ENCODE results near the gene WDR7. TPM values are rescaled to one million over a fixed set of nuclear protein-coding genes. Genes with fewer than 3 reads are reported as not detected.

WDR7 gene
- total and polyA plus RNA-seq, 5 donors, result 7.4 to 32.2 (median 26.7) TPM

DNA sequence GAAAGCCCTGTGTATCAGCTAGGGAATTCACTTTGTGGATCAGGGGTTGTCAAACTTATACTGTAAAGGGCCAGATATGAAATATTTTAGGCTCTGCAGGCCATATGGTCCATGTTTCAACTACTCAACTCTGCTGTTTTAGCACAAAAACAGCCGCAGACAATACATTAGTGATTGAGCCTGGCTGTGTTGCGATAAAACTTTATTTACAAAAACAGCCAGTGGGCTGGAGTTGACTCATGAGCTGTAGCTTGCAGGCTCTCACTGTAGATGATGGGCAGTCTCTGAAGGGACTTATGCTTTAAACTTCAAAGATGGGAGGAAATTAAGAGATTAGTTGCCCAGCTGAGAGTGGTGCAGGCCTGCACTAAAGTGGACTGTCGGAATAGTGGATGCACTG lies 33.1 kb downstream of the WDR7 start:
- Histone ChIP-seq H3K4me3 (ENCODE audit: low read length) (no peak overlapping the region), H3K4me1 (ENCODE audit: control insufficient read depth, insufficient read depth, low read length) (no peaks in the 10 kb centered on the region), H3K27ac (ENCODE audit: low read length) (no peak overlapping the region), H3K9me3 (ENCODE audit: control insufficient read depth, low read length) (no peaks in the 10 kb centered on the region), H3K27me3 (ENCODE audit: control insufficient read depth, insufficient read depth) (no peaks in the 10 kb centered on the region)
- intact Hi-C loops (cut with DNase I), result no loop called here
- DNase-seq (no peak), ATAC-seq (no peak)
- 99% methylated on average over 3 of the region's 3 CpGs for WGBS

- intact Hi-C loops (cut with DNase I), result no loop called here
- no peak for ATAC-seq
These were observed 40.4 kb downstream of the WDR7 start for GRCh38 chr18:56691530-56691929.

DNA sequence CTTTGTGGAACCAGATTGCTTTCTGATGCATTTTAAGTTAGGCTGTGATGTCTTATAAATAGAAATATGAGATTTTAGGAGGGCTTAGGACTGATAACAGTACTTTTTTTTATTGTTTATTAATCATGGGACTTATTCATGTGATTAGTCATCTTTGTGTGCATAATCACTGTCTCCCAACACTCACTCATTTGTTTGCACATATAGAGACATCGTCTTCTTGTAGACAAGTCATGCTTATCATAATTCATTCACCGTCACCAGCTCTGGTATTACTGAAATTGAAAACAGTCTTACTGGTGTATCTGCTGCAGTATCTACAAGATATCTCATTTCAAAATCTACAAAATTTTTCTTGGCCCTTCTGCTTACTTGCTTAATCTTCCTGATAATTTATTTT lies 45.8 kb downstream of the WDR7 start:
- WGBS, result 87% methylated on average over 2 of the region's 2 CpGs
- ATAC-seq (no peak), DNase-seq (no peak)
- Histone ChIP-seq H3K4me3 (ENCODE audit: low read length) (no peak overlapping the region), H3K4me1 (ENCODE audit: control insufficient read depth, insufficient read depth, low read length) (no peaks in the 10 kb centered on the region), H3K27me3 (ENCODE audit: control insufficient read depth, insufficient read depth) (no peaks in the 10 kb centered on the region), H3K27ac (ENCODE audit: low read length) (no peak overlapping the region), H3K9me3 (ENCODE audit: control insufficient read depth, low read length) (no peaks in the 10 kb centered on the region)
- intact Hi-C loops (cut with DNase I), result no loop called here

More at GRCh38 chr18:56691530-56691929, 40.4 kb downstream of the WDR7 start:
- no peak for DNase-seq
- Histone ChIP-seq H3K4me3 (ENCODE audit: low read length) (no peak overlapping the region), H3K4me1 (ENCODE audit: control insufficient read depth, insufficient read depth, low read length) (no peaks in the 10 kb centered on the region), H3K9me3 (ENCODE audit: control insufficient read depth, low read length) (no peaks in the 10 kb centered on the region), H3K27me3 (ENCODE audit: control insufficient read depth, insufficient read depth) (no peaks in the 10 kb centered on the region), H3K27ac (ENCODE audit: low read length) (no peak overlapping the region)
- 95% methylated on average over 2 of the region's 2 CpGs for WGBS

- ATAC-seq (no peak), DNase-seq (no peak)
- intact Hi-C loops (cut with DNase I), result loop anchor here in 1 of 4 donors (10.0 kb wide), 1 partner anchor 732 kb away; the partner anchor contains the start of gene ONECUT2
- 49% methylated on average over 5 of the region's 5 CpGs for WGBS
- Histone ChIP-seq H3K27ac (ENCODE audit: low read length) (no peak overlapping the region), H3K4me3 (ENCODE audit: low read length) (no peak overlapping the region), H3K9me3 (ENCODE audit: control insufficient read depth, low read length) (no peaks in the 10 kb centered on the region), H3K4me1 (ENCODE audit: control insufficient read depth, insufficient read depth, low read length) (no peaks in the 10 kb centered on the region), H3K27me3 (ENCODE audit: control insufficient read depth, insufficient read depth) (no peaks in the 10 kb centered on the region)
These were observed 51.8 kb downstream of the WDR7 start for GRCh38 chr18:56702946-56703345.

GRCh38 chr18:56709463-56709862 lies 58.3 kb downstream of the WDR7 start:
- H3K27ac ChIP-seq (ENCODE audit: low read length), result no peak overlapping the region
- intact Hi-C loops (cut with DNase I), result loop anchor here in 1 of 4 donors (10.0 kb wide), 1 partner anchor 725 kb away; the partner anchor contains the start of gene ONECUT2
- H3K9me3 ChIP-seq (ENCODE audit: control insufficient read depth, low read length), result no peaks in the 10 kb centered on the region
- no peaks in the 10 kb centered on the region for H3K4me1 ChIP-seq (ENCODE audit: control insufficient read depth, insufficient read depth, low read length)
- WGBS, result 61% methylated on average over 2 of the region's 2 CpGs
- H3K27me3 ChIP-seq (ENCODE audit: control insufficient read depth, insufficient read depth), result no peaks in the 10 kb centered on the region
- DNase-seq (no peak), ATAC-seq (no peak)
- H3K4me3 ChIP-seq (ENCODE audit: low read length), result no peak overlapping the region

DNA sequence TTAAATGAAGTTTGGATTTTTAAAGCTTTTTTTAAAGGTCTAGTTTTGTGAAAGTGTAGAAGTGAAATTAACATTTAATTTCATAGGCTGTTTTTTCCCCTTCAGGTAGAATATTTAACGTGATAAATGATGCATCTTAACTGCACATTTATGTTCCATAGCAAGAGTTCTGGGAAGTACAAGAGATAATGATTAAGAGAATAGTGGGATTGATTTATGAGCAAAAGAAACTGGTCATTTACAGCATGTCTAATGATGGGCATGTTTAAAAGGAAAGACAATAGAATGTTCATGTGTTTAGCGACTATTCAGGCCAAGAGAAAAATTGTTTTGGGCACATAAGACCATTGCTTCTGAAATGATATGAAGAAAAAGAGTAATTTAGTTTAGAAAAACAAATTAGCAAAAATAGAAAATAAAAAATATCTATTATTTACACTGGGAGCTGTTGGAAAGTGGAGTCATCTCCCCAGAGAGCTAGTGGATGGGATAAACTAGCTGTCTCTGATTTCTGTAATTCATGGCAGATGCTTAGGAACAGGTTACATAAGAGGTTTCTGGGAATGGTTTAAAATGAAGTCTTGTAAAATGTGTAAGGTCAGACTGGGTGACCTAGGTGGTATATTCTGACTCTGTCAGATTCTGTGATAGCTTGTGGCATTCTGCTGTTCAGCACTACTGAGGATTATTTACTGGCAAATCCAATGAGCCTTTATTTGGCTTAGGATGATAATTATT lies 60.7 kb downstream of the WDR7 start:
- 86% methylated on average over 2 of the region's 2 CpGs for WGBS
- Histone ChIP-seq H3K4me3 (ENCODE audit: low read length) (no peak overlapping the region), H3K4me1 (ENCODE audit: control insufficient read depth, insufficient read depth, low read length) (no peaks in the 10 kb centered on the region), H3K27ac (ENCODE audit: low read length) (no peak overlapping the region), H3K27me3 (ENCODE audit: control insufficient read depth, insufficient read depth) (no peaks in the 10 kb centered on the region), H3K9me3 (ENCODE audit: control insufficient read depth, low read length) (no peaks in the 10 kb centered on the region)
- intact Hi-C loops (cut with DNase I), result no loop called here
- no peak for ATAC-seq
- DNase-seq, result no peak

GRCh38 chr18:56712761-56713160 lies 61.6 kb downstream of the WDR7 start:
- H3K4me1 ChIP-seq (ENCODE audit: control insufficient read depth, insufficient read depth, low read length), result no peaks in the 10 kb centered on the region
- DNase-seq, result no peak
- H3K27me3 ChIP-seq (ENCODE audit: control insufficient read depth, insufficient read depth), result no peaks in the 10 kb centered on the region
- ATAC-seq, result no peak
- H3K9me3 ChIP-seq (ENCODE audit: control insufficient read depth, low read length), result no peaks in the 10 kb centered on the region
- no peak overlapping the region for H3K27ac ChIP-seq (ENCODE audit: low read length)
- 100% methylated on average over 3 of the region's 3 CpGs for WGBS
- no peak overlapping the region for H3K4me3 ChIP-seq (ENCODE audit: low read length)
- intact Hi-C loops (cut with DNase I), result no loop called here

GRCh38 chr18:56715121-56715520 lies 64.0 kb downstream of the WDR7 start:
- Histone ChIP-seq H3K9me3 (ENCODE audit: control insufficient read depth, low read length) (no peaks in the 10 kb centered on the region), H3K4me1 (ENCODE audit: control insufficient read depth, insufficient read depth, low read length) (no peaks in the 10 kb centered on the region), H3K27ac (ENCODE audit: low read length) (no peak overlapping the region), H3K4me3 (ENCODE audit: low read length) (no peak overlapping the region), H3K27me3 (ENCODE audit: control insufficient read depth, insufficient read depth) (no peaks in the 10 kb centered on the region)
- ATAC-seq (no peak), DNase-seq (no peak)
- intact Hi-C loops (cut with DNase I), result no loop called here
- 87% methylated on average over 5 of the region's 5 CpGs for WGBS

DNA sequence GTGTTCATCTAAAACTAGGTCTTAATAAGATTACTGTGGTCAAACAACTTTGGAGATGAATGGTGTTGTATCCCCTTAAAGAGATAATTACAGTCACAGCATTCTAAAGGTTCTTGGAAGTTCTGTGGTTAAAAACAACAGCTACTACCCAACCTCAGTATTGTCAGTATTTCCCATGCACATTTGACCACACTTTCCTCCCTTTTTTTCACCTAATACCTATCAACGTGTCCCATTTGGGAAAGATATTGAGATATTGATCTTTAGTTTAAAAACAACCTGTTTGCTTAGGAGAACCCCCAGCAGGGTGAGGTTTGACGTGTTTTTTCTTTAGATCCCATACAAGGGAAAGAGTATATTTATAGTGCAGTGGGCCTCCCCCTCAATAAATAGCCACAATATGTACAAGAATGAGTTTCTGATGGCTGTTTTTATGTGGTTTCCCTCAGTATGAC lies 65.6 kb downstream of the WDR7 start:
- Histone ChIP-seq H3K27me3 (ENCODE audit: control insufficient read depth, insufficient read depth) (no peaks in the 10 kb centered on the region), H3K4me1 (ENCODE audit: control insufficient read depth, insufficient read depth, low read length) (no peaks in the 10 kb centered on the region), H3K27ac (ENCODE audit: low read length) (no peak overlapping the region), H3K9me3 (ENCODE audit: control insufficient read depth, low read length) (no peaks in the 10 kb centered on the region), H3K4me3 (ENCODE audit: low read length) (no peak overlapping the region)
- intact Hi-C loops (cut with DNase I), result no loop called here
- WGBS, result 76% methylated on average over 2 of the region's 2 CpGs
- DNase-seq (no peak), ATAC-seq (no peak)

DNA sequence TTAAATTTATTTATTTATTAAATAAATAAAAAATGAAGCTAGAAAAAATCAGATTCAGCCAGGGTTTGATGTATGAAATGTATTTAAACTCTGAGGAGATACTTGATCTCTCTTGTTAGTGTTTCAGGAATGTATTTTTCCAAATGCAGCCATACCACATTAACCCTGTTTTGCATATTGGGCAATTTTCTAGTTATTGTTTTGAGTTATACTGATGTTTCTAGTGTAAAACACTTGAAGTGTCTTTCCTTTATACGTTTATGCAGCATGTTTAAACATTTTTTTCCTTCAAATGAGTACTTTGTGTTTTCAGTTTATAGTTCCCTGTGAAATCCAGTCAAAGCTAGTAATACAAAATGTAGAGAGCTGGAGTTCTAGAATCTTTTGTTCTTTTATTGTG lies 69.9 kb downstream of the WDR7 start:
- Histone ChIP-seq H3K4me3 (ENCODE audit: low read length) (no peak overlapping the region), H3K27me3 (ENCODE audit: control insufficient read depth, insufficient read depth) (no peaks in the 10 kb centered on the region), H3K9me3 (ENCODE audit: control insufficient read depth, low read length) (no peaks in the 10 kb centered on the region), H3K4me1 (ENCODE audit: control insufficient read depth, insufficient read depth, low read length) (no peaks in the 10 kb centered on the region), H3K27ac (ENCODE audit: low read length) (no peak overlapping the region)
- WGBS, result 86% methylated on average over 1 of the region's 1 CpG
- ATAC-seq (no peak), DNase-seq (no peak)
- intact Hi-C loops (cut with DNase I), result no loop called here

DNA sequence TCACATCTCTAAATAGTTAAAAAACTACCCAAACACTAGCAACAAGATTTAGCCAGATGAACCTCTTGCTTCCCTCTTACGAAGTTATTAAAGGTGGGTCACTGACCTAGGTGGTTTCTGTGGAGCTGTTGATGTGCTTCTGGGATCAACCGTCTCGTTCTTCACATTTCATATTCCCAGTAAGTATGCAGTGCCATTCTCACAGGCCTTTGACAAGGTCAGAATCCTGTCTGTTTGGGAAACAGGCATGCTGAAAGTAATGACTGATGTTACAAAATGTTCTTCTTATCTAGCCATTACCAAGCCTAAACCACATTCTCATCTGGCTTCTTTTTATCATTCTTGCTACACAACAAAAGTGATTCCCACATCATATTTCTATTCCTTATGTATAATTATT lies 70.3 kb downstream of the WDR7 start:
- Histone ChIP-seq H3K9me3 (ENCODE audit: control insufficient read depth, low read length) (no peaks in the 10 kb centered on the region), H3K4me1 (ENCODE audit: control insufficient read depth, insufficient read depth, low read length) (no peaks in the 10 kb centered on the region), H3K27me3 (ENCODE audit: control insufficient read depth, insufficient read depth) (no peaks in the 10 kb centered on the region), H3K4me3 (ENCODE audit: low read length) (no peak overlapping the region), H3K27ac (ENCODE audit: low read length) (no peak overlapping the region)
- intact Hi-C loops (cut with DNase I), result no loop called here
- WGBS, result 80% methylated on average over 3 of the region's 3 CpGs
- ATAC-seq (no peak), DNase-seq (no peak)

DNA sequence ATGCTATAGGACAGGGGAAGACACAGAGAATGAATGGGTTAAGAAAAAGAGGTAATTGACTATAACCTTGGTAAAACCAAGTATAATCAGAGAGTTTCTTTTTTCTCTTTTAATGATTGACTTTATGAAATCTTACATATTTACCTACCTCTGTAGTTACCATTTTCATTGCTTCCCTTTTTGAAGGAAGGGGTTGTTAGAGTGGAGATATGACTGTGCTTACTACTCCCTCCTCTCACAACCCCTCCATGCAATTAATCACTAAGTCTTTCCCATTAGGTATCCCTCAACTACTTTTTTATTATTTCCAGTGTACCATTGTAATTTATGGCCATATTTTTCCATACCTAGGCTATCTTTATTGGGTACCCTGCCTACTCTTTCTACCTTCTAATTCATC lies 71.4 kb downstream of the WDR7 start:
- intact Hi-C loops (cut with DNase I), result no loop called here
- Histone ChIP-seq H3K4me3 (ENCODE audit: low read length) (no peak overlapping the region), H3K4me1 (ENCODE audit: control insufficient read depth, insufficient read depth, low read length) (no peaks in the 10 kb centered on the region), H3K9me3 (ENCODE audit: control insufficient read depth, low read length) (no peaks in the 10 kb centered on the region), H3K27me3 (ENCODE audit: control insufficient read depth, insufficient read depth) (no peaks in the 10 kb centered on the region), H3K27ac (ENCODE audit: low read length) (no peak overlapping the region)
- ATAC-seq, result no peak
- no peak for DNase-seq
